Measurements from ENCODE around the gene FOCAD.

The FOCAD gene

DNA sequence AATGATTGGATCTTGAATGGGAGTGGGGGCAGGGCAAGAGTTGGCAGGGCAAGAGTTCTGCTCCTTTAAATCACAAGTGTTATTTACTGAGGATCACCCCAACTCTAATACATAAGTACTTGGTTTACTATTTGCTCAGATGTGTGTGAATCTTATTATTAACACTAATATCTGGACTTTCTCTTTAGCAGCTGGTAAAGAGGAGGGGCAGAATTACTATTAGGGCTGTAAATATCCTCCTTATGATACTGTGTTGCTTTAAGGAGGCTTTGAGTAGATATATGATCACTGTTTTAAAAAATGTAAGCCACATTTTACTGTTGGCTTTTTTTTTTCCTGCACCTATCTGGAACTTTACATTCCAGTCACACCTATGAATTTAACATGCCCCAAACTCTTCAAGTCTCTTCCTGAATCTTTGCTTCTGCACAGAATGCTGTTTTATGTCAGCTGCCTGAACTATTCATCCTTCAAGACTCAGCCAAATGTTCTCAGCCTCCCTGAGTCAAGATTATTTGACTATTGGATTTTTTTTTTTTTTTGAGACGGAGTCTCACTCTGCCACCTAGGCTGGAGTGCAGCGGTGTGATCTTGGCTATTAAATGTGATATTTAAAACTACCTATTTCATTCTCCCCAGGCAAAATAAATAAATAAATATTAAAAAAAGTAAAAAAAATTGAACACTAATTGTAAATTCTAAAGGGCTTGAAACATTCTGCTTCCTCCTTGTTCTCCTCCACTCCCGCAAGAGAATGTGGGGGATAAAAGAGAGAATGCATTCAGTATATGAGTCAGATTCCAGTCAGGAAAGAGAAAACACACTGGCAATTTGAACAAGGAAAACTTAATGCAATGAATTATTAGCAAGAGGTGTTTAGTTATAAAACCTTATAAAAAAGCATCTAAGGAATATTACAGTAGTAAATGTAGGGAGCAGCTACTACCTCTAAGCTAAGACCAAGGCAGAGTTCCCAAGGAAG, 99.3 kb downstream of the FOCAD start:
- no peak for DNase-seq (ENCODE audit: low read depth, low spot score)
- no peak overlapping the region for H3K4me3 ChIP-seq (ENCODE audit: low read length)

DNA sequence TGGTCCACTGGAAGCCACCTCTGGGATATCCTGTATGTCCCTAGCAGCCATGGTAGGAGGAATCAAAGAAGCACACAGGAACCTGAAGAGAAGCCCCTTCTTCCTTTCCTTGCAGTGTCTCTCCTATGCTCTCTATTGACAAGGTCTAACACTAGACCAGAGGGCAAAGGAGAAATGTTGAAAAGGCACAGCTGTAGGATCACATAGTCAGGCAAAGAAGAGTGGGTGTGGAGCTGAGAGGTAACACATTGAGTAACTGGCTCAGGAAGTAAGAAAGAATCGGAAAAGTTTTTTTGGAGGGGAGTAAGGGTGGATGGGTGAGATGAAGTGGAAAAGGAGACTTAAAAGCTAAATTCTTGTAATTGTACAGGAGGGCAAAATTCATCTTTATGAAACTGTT, 100.1 kb downstream of the FOCAD start:
- no peak overlapping the region for H3K4me3 ChIP-seq (ENCODE audit: low read length)
- no peak for DNase-seq (ENCODE audit: low read depth, low spot score)

DNA sequence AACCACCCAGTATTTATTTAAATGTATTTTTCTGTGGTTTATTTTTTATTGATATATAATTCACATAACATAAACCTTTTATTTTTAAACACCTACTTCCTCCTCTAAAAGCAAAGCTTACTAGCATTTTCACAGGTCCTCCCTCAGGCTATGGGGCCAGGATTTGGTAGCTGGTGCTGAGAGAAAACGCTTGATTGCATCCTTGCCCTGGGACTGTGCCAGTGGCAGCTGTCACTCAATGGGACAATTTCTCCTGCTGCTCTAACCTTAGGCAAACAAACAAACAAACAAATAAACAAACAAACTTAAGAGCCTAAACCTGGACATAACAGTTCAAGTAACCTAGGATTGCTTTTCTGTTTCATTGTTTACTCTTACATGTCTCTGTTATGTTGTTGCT, 102.7 kb downstream of the FOCAD start:
- DNase-seq (ENCODE audit: low read depth, low spot score) = no peak

DNA sequence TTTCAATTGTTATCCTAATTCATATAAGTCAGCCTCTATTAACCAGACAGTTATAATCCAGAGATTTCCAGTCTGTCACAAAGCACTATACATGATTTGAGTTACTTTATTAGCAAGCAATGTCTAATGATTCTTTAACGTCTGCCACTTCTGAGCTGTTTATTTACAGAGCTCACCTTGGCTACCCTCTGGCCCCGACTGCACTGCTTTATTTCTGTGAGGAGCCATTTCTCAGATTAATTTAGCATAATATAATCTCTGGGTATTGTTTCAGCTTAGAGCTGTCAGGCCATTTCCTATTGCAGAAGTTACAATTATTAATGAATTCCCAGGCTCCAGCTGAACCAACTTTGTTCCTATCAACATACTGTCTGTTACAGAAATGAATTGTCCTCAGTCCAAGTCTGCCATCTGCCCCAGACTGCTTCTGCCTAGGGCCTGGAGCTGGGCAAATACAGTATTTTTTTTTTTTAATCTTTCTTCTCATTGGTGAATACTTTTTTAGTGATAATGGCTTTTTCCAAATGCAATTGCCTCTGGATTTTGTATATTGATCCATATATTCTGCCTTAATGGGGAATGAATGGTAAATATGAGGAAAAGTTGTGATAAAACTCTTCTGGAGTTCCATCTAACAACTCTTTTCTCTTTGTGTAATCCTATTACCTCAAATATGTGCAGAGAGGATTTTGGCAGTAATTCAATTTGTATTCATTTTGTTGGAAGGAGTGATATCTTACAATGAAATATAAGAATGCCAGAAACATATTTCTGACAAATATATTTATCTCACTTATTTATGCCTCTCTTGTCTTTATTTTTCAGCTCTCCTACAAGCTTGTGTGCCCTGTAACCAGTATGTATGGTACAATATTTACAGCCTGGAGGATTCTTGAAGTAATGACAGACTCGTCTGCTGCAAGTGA, 104.7 kb downstream of the FOCAD start:
- no peak overlapping the region for H3K4me3 ChIP-seq (ENCODE audit: low read length)
- no peak for DNase-seq (ENCODE audit: low read depth, low spot score)

More for the DNA sequence above, 102.7 kb downstream of the FOCAD start:
- H3K4me3 ChIP-seq (ENCODE audit: low read length) = no peak overlapping the region

DNA sequence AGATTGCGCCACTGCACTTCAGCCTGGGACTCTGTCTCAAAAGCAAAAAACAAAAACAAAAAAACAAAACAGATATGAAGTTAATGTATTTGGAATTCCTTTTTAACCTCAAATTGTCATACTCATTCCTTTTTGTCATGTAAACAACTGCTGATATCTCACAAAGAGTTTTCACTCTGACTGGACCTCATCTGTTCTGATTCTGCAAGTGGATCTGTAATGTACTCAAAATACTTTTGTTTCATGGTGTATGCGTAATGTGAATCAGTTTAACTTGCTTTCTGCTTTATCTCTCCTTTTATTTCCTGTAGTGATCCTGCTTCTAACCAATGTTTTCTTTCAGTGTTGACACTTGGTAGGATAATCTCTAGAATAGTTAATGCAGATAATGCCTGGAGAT, 106.7 kb downstream of the FOCAD start:
- DNase-seq (ENCODE audit: low read depth, low spot score) = no peak
- H3K4me3 ChIP-seq (ENCODE audit: low read length) = no peak overlapping the region

DNA sequence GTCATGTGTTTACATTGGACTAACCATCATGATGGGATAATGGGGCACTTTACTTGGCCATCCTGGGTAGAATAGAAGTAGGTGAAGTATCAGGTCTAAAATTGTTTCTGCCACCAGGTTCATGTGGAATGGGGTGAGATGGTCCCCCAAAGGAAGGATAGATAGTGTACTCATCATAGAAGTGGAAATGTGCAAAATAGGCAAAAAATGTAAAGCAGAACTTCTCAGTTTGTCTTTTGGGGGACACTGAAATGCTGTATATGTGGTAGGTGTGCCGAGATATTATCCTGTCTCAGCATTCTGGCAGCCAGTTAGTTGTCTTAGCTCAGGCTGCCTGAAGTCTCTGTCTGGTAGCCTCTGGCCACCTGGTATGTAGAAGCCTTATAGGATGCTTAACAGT, 107.6 kb downstream of the FOCAD start:
- no peak for DNase-seq (ENCODE audit: low read depth, low spot score)
- H3K4me3 ChIP-seq (ENCODE audit: low read length) = no peak overlapping the region

DNA sequence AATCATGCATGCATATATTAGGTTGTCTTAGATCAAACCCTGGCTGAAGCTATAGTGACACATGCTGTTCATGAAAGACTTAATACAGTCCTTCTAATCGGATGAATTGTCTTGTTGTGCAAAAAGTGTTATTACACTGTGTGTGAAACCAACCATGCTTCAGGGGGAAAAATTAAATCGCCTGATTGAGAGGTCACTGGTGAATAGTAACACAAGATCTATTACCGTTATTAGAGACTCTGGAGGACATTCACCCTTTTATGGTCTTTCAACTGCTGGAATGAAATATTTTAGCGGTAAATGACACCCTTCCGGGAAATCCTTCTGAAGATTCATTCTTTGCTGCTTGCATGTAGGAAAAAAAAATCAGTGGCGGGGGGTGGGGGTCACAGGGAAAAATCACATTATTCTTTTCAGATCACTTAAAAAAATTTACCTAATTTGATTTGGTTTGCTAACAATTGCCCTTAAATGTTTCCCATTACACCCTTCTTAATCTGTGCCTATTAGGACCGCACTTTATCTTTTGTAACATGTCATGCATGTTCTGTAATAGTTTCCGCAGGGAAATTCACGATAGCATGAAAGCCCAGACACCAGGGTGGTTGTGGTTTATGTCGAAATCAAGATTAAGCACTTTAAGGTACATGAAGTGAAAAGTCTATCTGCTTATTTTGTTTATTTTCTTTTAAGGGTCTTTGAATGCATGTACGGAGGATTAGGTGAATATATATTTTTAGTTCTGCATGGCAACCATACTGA, 120.6 kb downstream of the FOCAD start:
- DNase-seq (ENCODE audit: low read depth, low spot score) = no peak

DNA sequence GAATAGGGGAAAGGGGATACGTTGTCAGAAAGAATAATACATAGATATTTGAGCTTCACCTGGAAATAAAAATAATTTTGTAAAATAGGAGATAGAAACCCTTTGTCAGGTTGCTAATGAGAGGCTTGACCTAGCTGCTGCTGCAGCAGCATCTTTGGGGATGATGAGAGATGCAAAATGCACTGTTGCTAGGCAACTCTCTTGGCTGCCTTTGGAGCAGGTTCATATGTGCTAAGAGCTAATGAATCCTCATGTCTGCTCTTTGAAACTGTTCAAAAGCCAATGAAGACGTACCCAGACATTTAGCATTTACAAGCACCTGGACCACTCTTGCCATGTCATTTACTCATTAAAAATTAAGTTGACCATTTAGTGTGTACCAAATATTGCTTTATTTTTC, 121.7 kb downstream of the FOCAD start:
- DNase-seq (ENCODE audit: low read depth, low spot score) = no peak
- no peak overlapping the region for H3K4me3 ChIP-seq (ENCODE audit: low read length)

More for the DNA sequence above, 120.6 kb downstream of the FOCAD start:
- H3K4me3 ChIP-seq (ENCODE audit: low read length) = no peak overlapping the region

DNA sequence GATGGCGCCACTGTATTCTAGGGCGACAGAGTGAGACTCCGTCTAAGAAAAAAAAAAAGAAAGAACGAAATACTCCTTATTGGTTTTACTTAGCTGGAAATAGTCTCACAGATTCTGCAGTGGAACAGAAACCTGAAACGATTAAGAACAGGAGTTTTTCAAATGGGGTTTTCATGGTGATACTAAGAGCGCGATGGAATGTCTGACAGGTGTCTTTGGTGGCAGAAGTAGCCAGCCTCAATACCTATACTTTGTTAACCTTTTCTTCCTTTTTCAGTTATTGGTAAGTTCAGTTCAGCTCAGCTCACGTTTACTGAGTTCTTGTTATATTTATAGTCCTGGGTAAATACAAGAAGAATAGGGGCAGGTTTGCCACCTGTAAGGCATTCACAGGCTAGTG, 123.9 kb downstream of the FOCAD start:
- no peak overlapping the region for H3K4me3 ChIP-seq (ENCODE audit: low read length)
- no peak for DNase-seq (ENCODE audit: low read depth, low spot score)

DNA sequence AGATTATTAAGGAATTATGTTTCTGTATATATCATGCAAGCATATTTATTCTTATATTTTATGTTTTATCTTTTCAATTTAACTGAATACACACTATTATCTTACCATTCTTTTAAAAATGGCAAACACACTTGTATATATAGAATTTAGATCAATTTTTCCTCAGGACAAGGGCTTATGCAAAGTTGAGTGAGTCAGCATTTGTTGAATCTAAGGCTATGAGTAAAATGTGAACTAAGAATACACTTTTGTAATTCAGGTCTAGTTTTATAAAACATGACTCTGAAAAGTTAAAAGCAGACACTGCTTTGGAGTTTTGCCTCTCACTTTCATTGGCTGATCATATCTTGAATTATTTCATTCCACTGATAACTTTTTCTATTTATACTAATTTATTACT, 127.8 kb downstream of the FOCAD start:
- DNase-seq (ENCODE audit: low read depth, low spot score) = no peak
- H3K4me3 ChIP-seq (ENCODE audit: low read length) = no peak overlapping the region

DNA sequence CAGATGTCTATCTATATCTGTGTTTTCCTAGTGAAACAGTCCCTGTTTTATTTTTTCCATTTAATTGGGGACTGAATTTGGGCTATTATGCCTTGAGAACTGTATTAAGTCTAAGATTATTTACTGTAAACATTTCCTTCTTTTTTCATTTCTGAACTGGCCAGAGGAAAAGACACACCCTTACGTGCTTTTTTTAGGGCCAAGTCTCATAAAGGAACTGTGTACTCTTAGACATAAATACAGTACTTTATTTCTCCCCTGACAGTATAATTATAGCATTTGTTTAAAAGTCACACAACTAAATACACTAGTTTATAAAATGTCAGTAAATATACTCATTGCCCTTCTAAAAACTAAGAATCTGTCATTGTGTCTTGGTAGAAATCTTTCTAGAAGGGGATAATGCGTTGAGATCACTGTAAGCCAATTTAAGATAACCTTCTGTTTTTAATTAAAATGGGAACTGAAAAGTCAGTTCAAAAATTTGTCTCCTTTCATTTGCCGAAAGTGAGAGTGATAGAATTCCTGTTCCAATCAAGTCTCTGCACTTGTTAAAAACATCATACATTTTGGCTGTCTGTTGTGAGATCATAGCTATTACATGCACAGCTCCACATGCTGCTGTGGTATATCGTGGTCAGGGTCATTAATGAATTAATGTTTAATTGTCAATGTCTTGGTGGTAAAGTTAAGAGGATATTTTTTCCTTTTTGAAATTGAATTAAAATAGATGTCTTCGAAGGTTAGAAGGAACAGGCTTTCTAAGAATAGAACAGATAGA, 132.1 kb downstream of the FOCAD start:
- H3K4me3 ChIP-seq (ENCODE audit: low read length) = no peak overlapping the region
- DNase-seq (ENCODE audit: low read depth, low spot score) = no peak

DNA sequence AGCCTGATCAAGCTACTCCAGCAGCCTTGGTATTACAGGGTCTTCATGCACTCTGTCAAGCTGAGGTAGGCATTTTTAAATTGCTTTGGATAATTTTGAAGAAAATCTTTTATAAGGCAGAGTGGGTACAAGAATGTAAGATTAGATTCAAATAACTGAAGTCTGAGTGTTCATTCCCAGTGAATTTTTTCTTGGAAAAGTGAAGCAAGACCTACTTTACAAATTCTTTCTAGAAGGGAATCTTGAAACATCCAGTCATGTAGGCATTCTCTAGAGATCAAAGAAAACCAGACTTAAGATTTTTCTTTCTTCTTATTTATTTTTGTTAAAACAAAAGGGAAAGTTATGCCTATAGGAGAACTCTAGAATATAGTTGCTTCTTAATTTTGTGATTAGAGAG, 139.0 kb downstream of the FOCAD start:
- H3K4me3 ChIP-seq (ENCODE audit: low read length) = no peak overlapping the region
- no peak for DNase-seq (ENCODE audit: low read depth, low spot score)

DNA sequence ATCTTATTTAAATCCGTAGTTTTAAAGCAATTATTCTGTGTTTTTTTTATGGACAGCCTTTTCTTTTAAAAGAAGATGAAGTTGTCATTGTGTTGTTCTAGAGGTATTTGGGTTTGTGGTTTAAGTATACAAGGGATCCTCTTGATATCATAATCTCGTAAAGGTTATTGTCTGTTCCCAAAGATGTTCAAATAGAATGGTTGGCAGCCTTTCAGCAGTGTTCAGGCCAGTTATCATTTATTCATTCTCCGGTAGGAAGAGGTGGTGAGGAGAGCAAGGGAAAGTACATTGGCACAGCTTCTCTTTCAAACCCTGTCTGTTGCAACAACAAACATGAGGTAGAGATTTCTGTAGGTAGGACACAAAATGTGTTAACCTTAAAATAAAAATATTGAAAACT, 147.0 kb downstream of the FOCAD start:
- H3K4me3 ChIP-seq (ENCODE audit: low read length) = no peak overlapping the region
- DNase-seq (ENCODE audit: low read depth, low spot score) = no peak

DNA sequence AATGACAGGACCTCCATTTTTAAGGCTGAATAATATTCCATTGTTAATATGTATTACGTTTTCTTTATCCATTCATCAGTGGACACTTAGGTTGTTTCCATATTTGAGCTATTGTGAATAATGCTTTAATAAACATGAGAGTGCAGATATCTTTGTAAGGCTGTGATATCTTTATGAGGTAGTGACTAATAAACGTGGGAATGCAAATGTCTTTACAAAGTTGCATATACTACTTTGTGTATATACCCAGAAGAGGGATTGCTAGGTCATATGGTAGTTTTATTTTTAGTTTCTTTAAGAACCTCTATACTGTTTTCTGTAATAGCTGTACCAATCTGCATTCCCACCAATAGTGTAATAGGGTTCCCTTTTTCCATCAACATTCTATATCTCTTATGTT, 148.7 kb downstream of the FOCAD start:
- no peak for DNase-seq (ENCODE audit: low read depth, low spot score)
- H3K4me3 ChIP-seq (ENCODE audit: low read length) = no peak overlapping the region

DNA sequence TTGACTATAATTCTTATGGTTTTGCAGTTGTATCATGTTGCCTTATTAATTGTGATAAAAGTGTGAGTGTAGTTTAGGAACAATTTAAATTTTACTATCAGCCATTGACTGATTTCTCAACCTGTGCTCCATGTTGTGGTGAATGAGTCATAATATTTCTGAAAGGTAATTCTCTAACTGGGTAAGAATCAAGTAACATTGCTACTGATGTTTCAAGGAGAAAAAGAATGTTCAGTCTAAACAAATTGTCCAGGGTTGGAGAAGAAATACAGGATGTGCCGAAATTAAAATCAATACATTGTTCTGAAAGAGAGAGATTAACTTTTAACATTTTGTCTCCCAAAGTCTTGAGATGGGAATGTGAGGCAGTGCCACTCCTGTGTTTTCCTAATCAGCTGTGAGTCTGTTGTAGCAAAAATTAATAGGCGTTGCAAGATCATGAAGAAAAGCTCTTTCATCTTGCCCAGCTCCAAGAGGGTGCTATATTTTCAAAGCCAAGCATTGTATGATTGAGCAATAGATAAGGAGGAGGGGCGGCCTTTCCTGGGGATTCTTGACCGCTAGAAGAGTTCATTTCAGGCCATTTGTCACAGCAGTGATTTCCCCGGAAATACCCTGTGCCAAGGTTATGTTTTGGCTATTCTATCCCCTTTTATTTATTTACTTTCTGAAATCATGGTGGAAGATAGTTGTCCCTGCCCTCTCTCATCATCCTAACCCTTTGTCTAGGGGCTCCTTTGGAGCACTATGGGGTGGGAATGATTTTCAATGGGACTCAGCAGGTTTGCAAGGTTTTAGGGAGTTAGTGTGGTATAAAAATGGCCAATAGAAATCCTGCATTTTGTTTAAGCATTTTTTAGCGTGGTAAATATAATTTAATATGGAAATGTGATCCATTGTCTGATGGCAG, 151.6 kb downstream of the FOCAD start:
- DNase-seq (ENCODE audit: low read depth, low spot score) = no peak
- no peak overlapping the region for H3K4me3 ChIP-seq (ENCODE audit: low read length)

DNA sequence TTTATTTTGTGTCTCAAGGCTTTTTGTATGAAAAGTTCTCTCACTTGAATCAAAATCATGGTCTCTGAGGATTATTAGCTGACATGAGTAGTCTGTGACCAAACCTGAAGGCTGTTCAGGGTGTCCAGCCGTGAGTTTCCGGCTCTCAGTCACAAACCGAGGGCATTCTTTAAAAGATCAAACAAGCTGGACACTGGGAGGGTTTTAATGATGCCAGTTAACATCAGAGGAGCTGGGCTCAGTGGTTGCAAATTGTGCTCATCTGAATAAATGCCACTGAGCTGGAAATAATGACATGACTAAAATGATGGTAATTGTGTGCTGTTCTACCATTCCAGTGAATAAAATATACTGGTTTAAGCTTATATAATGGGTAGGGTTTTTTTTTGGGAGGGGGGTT, 153.1 kb downstream of the FOCAD start:
- DNase-seq (ENCODE audit: low read depth, low spot score) = no peak
- no peak overlapping the region for H3K4me3 ChIP-seq (ENCODE audit: low read length)

DNA sequence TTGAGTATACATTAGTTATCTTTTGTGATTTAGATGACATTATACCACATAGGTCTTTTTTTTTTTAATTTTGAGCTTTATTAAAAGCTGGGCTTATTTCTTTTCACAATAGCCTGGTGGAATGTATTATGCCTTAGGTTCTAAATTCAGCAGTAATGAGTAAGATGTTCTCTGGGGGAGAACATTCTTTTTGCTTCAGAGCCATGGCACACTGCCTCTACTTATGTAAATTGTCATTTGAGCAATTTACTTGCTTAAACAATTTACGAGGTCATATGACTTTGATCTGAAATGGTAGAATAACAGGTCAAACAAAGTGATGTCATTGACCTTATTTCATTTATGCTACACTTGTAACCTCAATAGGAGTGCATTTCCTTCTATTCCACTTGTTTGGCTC, 154.2 kb downstream of the FOCAD start:
- no peak for DNase-seq (ENCODE audit: low read depth, low spot score)
- no peak overlapping the region for H3K4me3 ChIP-seq (ENCODE audit: low read length)

DNA sequence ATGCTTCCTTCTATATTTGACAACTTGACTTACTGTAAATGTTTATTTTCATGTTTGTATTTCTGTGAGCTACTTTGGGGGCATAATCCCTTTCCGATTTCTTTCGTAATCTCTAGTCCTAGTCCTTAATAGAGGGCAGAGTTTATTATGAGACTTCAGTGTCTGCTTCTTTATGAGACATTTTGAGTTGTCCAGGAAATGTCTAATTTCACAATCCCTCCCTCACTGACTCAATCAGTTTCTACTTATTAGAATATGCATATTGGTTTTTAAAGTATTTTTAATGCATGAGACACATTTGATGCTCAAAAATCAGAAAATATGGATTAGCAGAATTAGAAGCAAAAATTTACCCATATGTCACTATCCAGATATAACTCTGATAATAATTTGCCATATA, 160.9 kb downstream of the FOCAD start:
- no peak overlapping the region for H3K4me3 ChIP-seq (ENCODE audit: low read length)
- DNase-seq (ENCODE audit: low read depth, low spot score) = no peak
